Keratinocyte (primary cell): ENCODE measurements around the gene DEDD2.

Experiments used
- CTCF ChIP-seq, 3 experiments: IDR thresholded peaks in 1 of 3; conservative IDR thresholded peaks in 1 of 3; optimal IDR thresholded peaks in 1 of 3; 2 replicates in 2 of 3; 3 replicates in 1 of 3; pipeline versions ENCODE3 to v1.5.1; 2011; ENCODE audit warnings: low read length in 3 of 3, mild to moderate bottlenecking in 3 of 3, moderate library complexity in 2 of 3, control low read depth in 1 of 3, inconsistent platforms in 1 of 3; ENCODE audit not compliant: insufficient read depth in 2 of 3; ENCODE audit errors: extremely low read depth in 1 of 3
- EZH2 ChIP-seq: IDR thresholded peaks from one replicate; pipeline ENCODE4 v1.6.1; 2012; ENCODE audit warnings: inconsistent platforms, mild to moderate bottlenecking, low read length, moderate library complexity

- no peak for TF ChIP-seq CTCF (optimal IDR thresholded peaks at IDR 0.05 in 1 of 3, IDR thresholded peaks at IDR 0.05 in 1 of 3, conservative IDR thresholded peaks at IDR 0.05 in 1 of 3; ENCODE audit: extremely low read depth in 1 of 3, insufficient read depth in 2 of 3, low read length in 3 of 3)
- no peak for TF ChIP-seq EZH2
These were observed 42.3 kb downstream of the DEDD2 start for GRCh38 chr19:42174958-42175734.
